GM23338 (cell line): ENCODE measurements around the gene RXRA. TPM values are rescaled to one million over a fixed set of nuclear protein-coding genes. Genes with fewer than 3 reads are reported as not detected.

Source experiments
- ATAC-seq: fragments of 200-7000 bp; cut with Tn5 transposase; 3 replicates; pipeline ENCODE4 v1.9.1; 2020
- DNase-seq: peaks from one replicate; pipeline ENCODE4 v3.0.0-alpha.2; 2015; ENCODE audit warnings: low spot score
- H2AFZ ChIP-seq: fragments of 200-600 bp; sonication (generic); 2 replicates; pipeline ENCODE4 v1.8.0; 2016; ENCODE audit warnings: antibody characterized with exemption, mild to moderate bottlenecking, moderate library complexity
- H3F3A ChIP-seq: fragments of 200-600 bp; sonication (generic); replicated peaks from 2 replicates; pipeline ENCODE4 v1.8.0; 2017; ENCODE audit warnings: antibody characterized with exemption, mixed run types, low read depth
- H3K27ac ChIP-seq: fragments of 200-600 bp; sonication (generic); 2 replicates; pipeline ENCODE4 v1.6.1; 2016; ENCODE audit warnings: low read depth
- H3K27me3 ChIP-seq: fragments of 200-600 bp; sonication (generic); 2 replicates; pipeline ENCODE4 v1.8.0; 2016; ENCODE audit warnings: mild to moderate bottlenecking, mixed run types, moderate library complexity; ENCODE audit not compliant: insufficient read depth
- H3K36me3 ChIP-seq: fragments of 200-600 bp; sonication (generic); 2 replicates; pipeline ENCODE4 v1.8.0; 2016; ENCODE audit warnings: mild to moderate bottlenecking; ENCODE audit not compliant: insufficient read depth
- H3K4me1 ChIP-seq: fragments of 200-600 bp; sonication (generic); 2 replicates; pipeline ENCODE4 v1.8.0; 2016; ENCODE audit warnings: mild to moderate bottlenecking, moderate library complexity; ENCODE audit not compliant: insufficient read depth
- H3K4me2 ChIP-seq: fragments of 200-600 bp; sonication (generic); 2 replicates; pipeline ENCODE4 v1.7.1; 2017; ENCODE audit warnings: mixed run types
- H3K4me3 ChIP-seq: fragments of 200-600 bp; sonication (generic); 2 replicates; pipeline ENCODE4 v1.6.1; 2016; ENCODE audit warnings: mixed run types
- H3K79me2 ChIP-seq: fragments of 200-600 bp; sonication (generic); replicated peaks from 2 replicates; pipeline ENCODE4 v1.8.0; 2017; ENCODE audit warnings: mild to moderate bottlenecking; ENCODE audit not compliant: insufficient read depth
- H3K9me2 ChIP-seq: fragments of 200-600 bp; sonication (generic); 2 replicates; pipeline ENCODE4 v1.8.0; 2017; ENCODE audit not compliant: insufficient read depth
- H4K20me1 ChIP-seq: fragments of 200-600 bp; sonication (generic); replicated peaks from 2 replicates; pipeline ENCODE4 v1.8.0; 2017; ENCODE audit warnings: mild to moderate bottlenecking; ENCODE audit not compliant: insufficient read depth
- H3K27ac Mint-ChIP-seq: 2 replicates; pipeline ENCODE4 v1.8.0; 2020; ENCODE audit warnings: inconsistent platforms, mild to moderate bottlenecking, moderate library complexity, mixed read lengths
- H3K27me3 Mint-ChIP-seq: 3 replicates; pipeline ENCODE4 v1.8.0; 2022; ENCODE audit warnings: low read depth, mild to moderate bottlenecking, moderate library complexity, mixed read lengths, inconsistent platforms; ENCODE audit not compliant: insufficient read depth, poor library complexity
- H3K36me3 Mint-ChIP-seq: 3 replicates; pipeline ENCODE4 v1.8.0; 2021; ENCODE audit warnings: low read depth, mild to moderate bottlenecking, inconsistent platforms, moderate library complexity, mixed read lengths
- H3K4me1 Mint-ChIP-seq: 3 replicates; pipeline ENCODE4 v1.8.0; 2020; ENCODE audit warnings: mild to moderate bottlenecking, inconsistent platforms, mixed read lengths
- H3K4me3 Mint-ChIP-seq: 3 replicates; pipeline ENCODE4 v1.8.0; 2021; ENCODE audit warnings: moderate library complexity, mild to moderate bottlenecking, inconsistent platforms, mixed read lengths
- H3K9me3 Mint-ChIP-seq: 3 replicates; pipeline ENCODE4 v1.8.0; 2020; ENCODE audit warnings: moderate library complexity, mild to moderate bottlenecking, inconsistent platforms, mixed read lengths
- CREB1 ChIP-seq: fragments of 250-450 bp; sonication (Bioruptor Pico); IDR thresholded peaks from 2 replicates; pipeline ENCODE4 v1.5.0; 2020; ENCODE audit warnings: low read depth, mild to moderate bottlenecking, moderate library complexity
- EZH2phosphoT487 ChIP-seq: fragments of 200-600 bp; sonication (generic); IDR thresholded peaks from one replicate; pipeline ENCODE4 v1.8.1; 2018; ENCODE audit warnings: antibody characterized with exemption; ENCODE audit not compliant: unreplicated experiment
- JUNB ChIP-seq: IDR thresholded peaks from one replicate; pipeline ENCODE4 v1.6.1; 2016; ENCODE audit warnings: antibody characterized with exemption; ENCODE audit not compliant: unreplicated experiment
- NANOG ChIP-seq: IDR thresholded peaks from 2 replicates; pipeline ENCODE4 v1.6.1; 2016; ENCODE audit warnings: antibody characterized with exemption, borderline replicate concordance
- STAT1 ChIP-seq: IDR thresholded peaks from one replicate; pipeline ENCODE4 v1.6.1; 2016; ENCODE audit warnings: antibody characterized with exemption; ENCODE audit not compliant: unreplicated experiment
- ZNF331 ChIP-seq: fragments of 250-450 bp; sonication (Bioruptor Pico); IDR thresholded peaks from 2 replicates; pipeline ENCODE4 v1.5.0; 2020; ENCODE audit warnings: low read depth, mild to moderate bottlenecking, moderate library complexity
- ZNF462 ChIP-seq: fragments of 250-450 bp; sonication (Bioruptor Pico); IDR thresholded peaks from 2 replicates; pipeline ENCODE4 v1.5.0; 2020; ENCODE audit warnings: mild to moderate bottlenecking, moderate library complexity
- polyA plus RNA-seq: library from polyadenylated mRNA; unstranded; fragments of >200 nt; fragmentation: Nextera tagmentation; extraction: Ambion mirVana; gene quantifications from 2 replicates; pipeline ENCODE4 v1.2.1, GENCODE V29; 2016
- total RNA-seq: library from RNA; depleted of rRNA; stranded (reverse); fragments of >200 nt; shearing (Covaris generic); gene quantifications from 2 replicates; pipeline ENCODE4 v1.2.3, GENCODE V29; 2014
- TF ChIP-seq, protein P1 (sequence below): IDR thresholded peaks from one replicate; pipeline ENCODE4 v1.6.1; 2018; ENCODE audit warnings: antibody characterized with exemption; ENCODE audit not compliant: unreplicated experiment

Gene RXRA
- total and polyA plus RNA-seq, 2 experiments from 2014 or later, result 4.9 to 17.9 TPM

DNA sequence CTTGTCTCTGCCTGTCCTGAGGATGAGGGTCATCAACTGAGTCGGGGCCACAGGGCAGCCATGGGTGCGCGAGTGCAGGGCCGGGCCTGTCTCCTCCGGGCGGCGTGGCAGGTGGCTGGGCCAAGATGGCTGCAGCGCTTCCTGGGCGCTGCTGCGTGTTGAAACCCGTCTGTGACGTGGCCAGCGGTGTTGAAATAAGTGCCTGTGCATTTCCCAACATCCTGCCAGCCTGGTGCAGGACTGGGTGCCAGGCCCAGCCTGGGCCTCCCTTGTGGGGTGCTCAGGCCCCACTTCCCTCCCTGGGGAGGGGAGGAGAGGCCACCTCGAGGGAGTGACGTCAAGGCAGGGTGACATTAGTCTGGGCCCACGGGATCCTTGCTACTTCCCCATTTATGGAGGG is 45.5 kb downstream of the RXRA start:
- TF ChIP-seq ZNF462 (CRISPR knock-in tag), result no peak
- TF ChIP-seq CREB1 (CRISPR knock-in tag), result no peak
- TF ChIP-seq EZH2phosphoT487, result no peak
- no peak for TF ChIP-seq JUNB
- TF ChIP-seq STAT1, result no peak
- no peak for TF ChIP-seq ZNF331 (CRISPR knock-in tag)
- TF ChIP-seq, protein P1, sequence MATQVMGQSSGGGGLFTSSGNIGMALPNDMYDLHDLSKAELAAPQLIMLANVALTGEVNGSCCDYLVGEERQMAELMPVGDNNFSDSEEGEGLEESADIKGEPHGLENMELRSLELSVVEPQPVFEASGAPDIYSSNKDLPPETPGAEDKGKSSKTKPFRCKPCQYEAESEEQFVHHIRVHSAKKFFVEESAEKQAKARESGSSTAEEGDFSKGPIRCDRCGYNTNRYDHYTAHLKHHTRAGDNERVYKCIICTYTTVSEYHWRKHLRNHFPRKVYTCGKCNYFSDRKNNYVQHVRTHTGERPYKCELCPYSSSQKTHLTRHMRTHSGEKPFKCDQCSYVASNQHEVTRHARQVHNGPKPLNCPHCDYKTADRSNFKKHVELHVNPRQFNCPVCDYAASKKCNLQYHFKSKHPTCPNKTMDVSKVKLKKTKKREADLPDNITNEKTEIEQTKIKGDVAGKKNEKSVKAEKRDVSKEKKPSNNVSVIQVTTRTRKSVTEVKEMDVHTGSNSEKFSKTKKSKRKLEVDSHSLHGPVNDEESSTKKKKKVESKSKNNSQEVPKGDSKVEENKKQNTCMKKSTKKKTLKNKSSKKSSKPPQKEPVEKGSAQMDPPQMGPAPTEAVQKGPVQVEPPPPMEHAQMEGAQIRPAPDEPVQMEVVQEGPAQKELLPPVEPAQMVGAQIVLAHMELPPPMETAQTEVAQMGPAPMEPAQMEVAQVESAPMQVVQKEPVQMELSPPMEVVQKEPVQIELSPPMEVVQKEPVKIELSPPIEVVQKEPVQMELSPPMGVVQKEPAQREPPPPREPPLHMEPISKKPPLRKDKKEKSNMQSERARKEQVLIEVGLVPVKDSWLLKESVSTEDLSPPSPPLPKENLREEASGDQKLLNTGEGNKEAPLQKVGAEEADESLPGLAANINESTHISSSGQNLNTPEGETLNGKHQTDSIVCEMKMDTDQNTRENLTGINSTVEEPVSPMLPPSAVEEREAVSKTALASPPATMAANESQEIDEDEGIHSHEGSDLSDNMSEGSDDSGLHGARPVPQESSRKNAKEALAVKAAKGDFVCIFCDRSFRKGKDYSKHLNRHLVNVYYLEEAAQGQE, result no peak
- TF ChIP-seq NANOG, result no peak
- H3K79me2 ChIP-seq, result peaks cover 46% of the 10 kb centered on the region
- no peaks in the 10 kb centered on the region for H3K36me3 ChIP-seq
- Mint-ChIP-seq H3K27ac (no peak overlapping the region), H3K27me3 (peaks cover 4% of the 10 kb centered on the region), H3K9me3 (no peaks in the 10 kb centered on the region), H3K4me3 (no peak overlapping the region), H3K36me3 (no peaks in the 10 kb centered on the region), H3K4me1 (peaks cover 11% of the 10 kb centered on the region)
- no peak overlapping the region for H3K4me3 ChIP-seq
- H3K27ac ChIP-seq, result no peak overlapping the region
- H3K4me2 ChIP-seq, result no peak overlapping the region
- DNase-seq (no peak), ATAC-seq (no peak)
- H3K9me2 ChIP-seq, result no peaks in the 10 kb centered on the region
- no peak overlapping the region for H2AFZ ChIP-seq
- H4K20me1 ChIP-seq, result no peaks in the 10 kb centered on the region; the same call in 1 of the 2 replicates
- no peaks in the 10 kb centered on the region for H3F3A ChIP-seq
- H3K27me3 ChIP-seq, result no peaks in the 10 kb centered on the region
- no peaks in the 10 kb centered on the region for H3K4me1 ChIP-seq
